ENCODE measurements around the gene IL1R1. TPM values are rescaled to one million over a fixed set of nuclear protein-coding genes. Genes with fewer than 3 reads are reported as not detected.
A peak's percentile ranks its signal among the peaks of the same experiment; 100 is the strongest.

IL1R1 gene
- polyA plus RNA-seq, 3 donors, result 1.8 to 2.7 (median 2.6) TPM

DNA sequence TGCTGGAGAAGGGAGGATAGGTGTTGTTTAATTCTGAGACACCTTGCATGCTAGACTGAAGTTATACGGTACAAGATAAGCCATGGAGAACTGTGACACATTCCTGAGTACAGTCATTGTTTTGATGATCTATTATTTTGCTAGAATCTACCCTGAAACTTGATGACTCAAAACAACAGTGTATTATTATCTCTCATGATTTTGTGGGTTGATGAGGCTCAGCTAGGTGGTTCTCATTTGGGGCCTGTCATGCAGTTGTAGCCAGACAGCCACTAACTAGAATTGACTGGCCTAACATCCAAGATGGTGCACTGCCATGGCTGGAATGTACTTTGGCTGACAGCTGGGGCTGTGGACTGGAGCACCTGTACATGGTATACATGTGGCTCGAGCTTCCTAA, 5.4 kb upstream of the IL1R1 start:
- no peak overlapping the region for H3K9ac ChIP-seq (ENCODE audit: insufficient read depth, low read length, poor library complexity, severe bottlenecking)
- H3K4me1 ChIP-seq (ENCODE audit: control insufficient read depth in 1 of 2, insufficient read depth in 2 of 2, low read length in 2 of 2), result peaks cover 21 to 24% of the 10 kb centered on the region in 2 donors
- no peaks in the 10 kb centered on the region for H3K9me3 ChIP-seq (replicated peaks in 1 of 2; ENCODE audit: control insufficient read depth in 1 of 2, insufficient read depth in 1 of 2, low read length in 2 of 2)
- no peaks in the 10 kb centered on the region for H3K79me2 ChIP-seq (ENCODE audit: insufficient read depth, low read length)
- Mint-ChIP-seq H3K4me3 (no peak overlapping the region), H3K36me3 (peaks cover 4 to 11% of the 10 kb centered on the region in 2 donors), H3K4me1 (peaks cover 40% of the 10 kb centered on the region), H3K9me3 (peaks cover 0 to 5% (median 0%) of the 10 kb centered on the region in 7 donors), H3K27me3 (ENCODE audit: low read depth in 3 of 3) (peaks cover 16 to 22% (median 17%) of the 10 kb centered on the region in 3 donors), H3K27ac (no peak overlapping the region)
- intact Hi-C loops (cut with micrococcal nuclease), result no loop called here
- no peak for TF ChIP-seq CTCF (IDR thresholded peaks at IDR 0.05)
- H4K20me1 ChIP-seq (ENCODE audit: insufficient read depth, low read length), result no peaks in the 10 kb centered on the region
- DNase-seq, result peak in 1 of 3 donors; percentile 22
- no peak overlapping the region for H2AFZ ChIP-seq (ENCODE audit: insufficient read depth, low read depth, low read length, poor library complexity, severe bottlenecking)
- WGBS (ENCODE audit: insufficient coverage), result 100% methylated on average over 2 of the region's 2 CpGs
- H3K27ac ChIP-seq (ENCODE audit: low read depth in 1 of 2, low read length in 2 of 2), result no peak overlapping the region
- H3K4me3 ChIP-seq (replicated peaks in 1 of 3; ENCODE audit: low read depth in 2 of 3, low read length in 3 of 3), result no peak overlapping the region
- no peak overlapping the region for H3K4me2 ChIP-seq (replicated peaks; ENCODE audit: extremely low read depth, low read length, poor library complexity, severe bottlenecking)
- H3K36me3 ChIP-seq (replicated peaks in 1 of 2; ENCODE audit: control insufficient read depth in 1 of 2, insufficient read depth in 2 of 2, low read length in 2 of 2), result no peaks in the 10 kb centered on the region
- peaks cover 6 to 7% of the 10 kb centered on the region in 2 donors for H3K27me3 ChIP-seq (ENCODE audit: control insufficient read depth in 2 of 2, insufficient read depth in 2 of 2, low read length in 2 of 2)

DNA sequence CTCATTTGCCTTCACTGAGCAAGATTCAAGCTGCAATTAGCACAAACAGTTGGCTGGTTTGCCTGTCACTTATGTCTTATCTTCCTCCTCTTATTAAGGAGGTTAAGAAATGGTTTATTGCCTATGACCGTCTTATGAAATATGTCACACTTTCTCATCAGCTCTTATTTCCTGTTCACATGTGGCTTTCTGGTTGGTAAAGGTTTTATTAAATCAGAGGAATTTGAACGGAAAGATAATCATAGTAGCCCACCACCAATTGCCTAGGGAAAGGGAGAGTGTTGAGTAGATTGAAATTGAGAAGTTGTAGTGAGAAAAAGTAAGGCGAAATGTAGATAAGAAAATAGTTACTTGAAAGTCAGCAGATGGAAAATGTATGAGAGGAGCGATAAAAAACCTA, 4.2 kb upstream of the IL1R1 start:
- peaks cover 7 to 11% of the 10 kb centered on the region in 2 donors for H3K27me3 ChIP-seq (ENCODE audit: control insufficient read depth in 2 of 2, insufficient read depth in 2 of 2, low read length in 2 of 2)
- no peak overlapping the region for H3K4me3 ChIP-seq (replicated peaks in 1 of 3; ENCODE audit: low read depth in 2 of 3, low read length in 3 of 3)
- H3K4me1 ChIP-seq (ENCODE audit: control insufficient read depth in 1 of 2, insufficient read depth in 2 of 2, low read length in 2 of 2), result peaks cover 30 to 35% of the 10 kb centered on the region in 2 donors
- H3K9ac ChIP-seq (ENCODE audit: insufficient read depth, low read length, poor library complexity, severe bottlenecking), result no peak overlapping the region
- WGBS (ENCODE audit: insufficient coverage), result no CpG with 5 or more reads among the region's 4 CpGs
- Mint-ChIP-seq H3K27me3 (ENCODE audit: low read depth in 3 of 3) (peaks cover 20 to 31% (median 25%) of the 10 kb centered on the region in 3 donors), H3K36me3 (peaks cover 5 to 11% of the 10 kb centered on the region in 2 donors), H3K4me1 (peaks cover 47% of the 10 kb centered on the region), H3K27ac (peak overlapping the region in 6 of 7 donors; percentile 14 to 61 (median 43)), H3K9me3 (peaks cover 0 to 5% (median 3%) of the 10 kb centered on the region in 7 donors), H3K4me3 (peak overlapping the region in 1 of 2 donors; percentile 35)
- no peaks in the 10 kb centered on the region for H4K20me1 ChIP-seq (ENCODE audit: insufficient read depth, low read length)
- no peaks in the 10 kb centered on the region for H3K36me3 ChIP-seq (replicated peaks in 1 of 2; ENCODE audit: control insufficient read depth in 1 of 2, insufficient read depth in 2 of 2, low read length in 2 of 2)
- H2AFZ ChIP-seq (ENCODE audit: insufficient read depth, low read depth, low read length, poor library complexity, severe bottlenecking), result no peak overlapping the region
- no peak overlapping the region for H3K4me2 ChIP-seq (replicated peaks; ENCODE audit: extremely low read depth, low read length, poor library complexity, severe bottlenecking)
- no peak for TF ChIP-seq CTCF (IDR thresholded peaks at IDR 0.05)
- H3K79me2 ChIP-seq (ENCODE audit: insufficient read depth, low read length), result no peaks in the 10 kb centered on the region
- H3K27ac ChIP-seq (ENCODE audit: low read depth in 1 of 2, low read length in 2 of 2), result no peak overlapping the region
- peak in 2 of 3 donors; percentile 53 to 62 for DNase-seq
- H3K9me3 ChIP-seq (replicated peaks in 1 of 2; ENCODE audit: control insufficient read depth in 1 of 2, insufficient read depth in 1 of 2, low read length in 2 of 2), result peaks cover under 1 to 1% of the 10 kb centered on the region in 2 donors
- intact Hi-C loops (cut with micrococcal nuclease), result no loop called here

Measured in CD14-positive monocyte (primary cell).